GM12864 (cell line): ENCODE data around the gene KANK3.
"Not testable (repeated sequence)": the region's sequence is repeated elsewhere in the genome, so short reads cannot be mapped to it uniquely, and the experiment has no call there.

Experiments used
- DNase-seq: peaks from one replicate; pipeline ENCODE4 v3.0.0-alpha.2; 2011; ENCODE audit warnings: low read depth
- H3K4me3 ChIP-seq: 2 replicates; pipeline ENCODE4 v1.5.1; 2011; ENCODE audit warnings: mild to moderate bottlenecking, low read depth, low read length, control low read depth
- TF ChIP-seq, protein P1 (sequence below): IDR thresholded peaks from 2 replicates; pipeline ENCODE4 v1.5.1; 2011; ENCODE audit warnings: low read depth, mild to moderate bottlenecking, moderate library complexity, low read length, control low read depth, inconsistent platforms; ENCODE audit errors: missing control alignments

The KANK3 gene

DNA sequence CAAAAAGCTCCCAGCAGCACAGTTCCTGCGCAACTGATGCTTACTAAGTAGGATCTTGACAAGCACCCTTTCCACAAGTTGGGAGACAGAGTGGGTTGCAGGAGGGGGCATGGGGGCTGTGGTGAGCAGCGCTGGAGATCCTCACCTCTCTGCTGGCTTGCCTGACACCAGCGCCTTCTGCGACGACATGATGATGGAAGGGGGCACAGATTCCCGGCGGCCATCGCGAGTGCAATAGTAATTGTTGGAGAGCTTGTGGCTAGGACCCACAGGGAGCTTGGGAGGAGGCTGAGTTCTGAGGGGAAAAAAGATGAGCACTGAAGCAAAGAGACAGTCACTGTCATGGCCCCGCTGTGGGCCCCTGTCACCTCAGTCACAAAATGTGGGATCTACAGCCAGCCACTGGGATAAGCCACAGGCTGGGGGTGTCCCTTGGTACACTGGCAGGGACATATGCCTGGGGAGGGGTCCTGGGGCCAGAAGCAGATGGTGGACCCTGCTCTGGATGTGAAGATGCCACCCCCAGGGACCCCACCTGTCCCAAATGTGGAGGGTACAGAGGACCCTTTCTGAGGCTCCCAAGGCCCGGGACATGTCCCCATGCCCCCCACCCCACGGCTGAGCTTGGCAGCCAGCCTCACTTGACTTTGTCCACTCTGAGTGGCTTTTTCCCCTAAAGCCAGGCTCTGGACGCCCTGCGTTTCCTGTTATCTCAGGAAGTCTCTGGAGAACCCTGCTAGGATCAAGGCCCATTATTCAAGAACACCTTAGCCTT, 26.5 kb downstream of the KANK3 start:
- TF ChIP-seq, protein P1, sequence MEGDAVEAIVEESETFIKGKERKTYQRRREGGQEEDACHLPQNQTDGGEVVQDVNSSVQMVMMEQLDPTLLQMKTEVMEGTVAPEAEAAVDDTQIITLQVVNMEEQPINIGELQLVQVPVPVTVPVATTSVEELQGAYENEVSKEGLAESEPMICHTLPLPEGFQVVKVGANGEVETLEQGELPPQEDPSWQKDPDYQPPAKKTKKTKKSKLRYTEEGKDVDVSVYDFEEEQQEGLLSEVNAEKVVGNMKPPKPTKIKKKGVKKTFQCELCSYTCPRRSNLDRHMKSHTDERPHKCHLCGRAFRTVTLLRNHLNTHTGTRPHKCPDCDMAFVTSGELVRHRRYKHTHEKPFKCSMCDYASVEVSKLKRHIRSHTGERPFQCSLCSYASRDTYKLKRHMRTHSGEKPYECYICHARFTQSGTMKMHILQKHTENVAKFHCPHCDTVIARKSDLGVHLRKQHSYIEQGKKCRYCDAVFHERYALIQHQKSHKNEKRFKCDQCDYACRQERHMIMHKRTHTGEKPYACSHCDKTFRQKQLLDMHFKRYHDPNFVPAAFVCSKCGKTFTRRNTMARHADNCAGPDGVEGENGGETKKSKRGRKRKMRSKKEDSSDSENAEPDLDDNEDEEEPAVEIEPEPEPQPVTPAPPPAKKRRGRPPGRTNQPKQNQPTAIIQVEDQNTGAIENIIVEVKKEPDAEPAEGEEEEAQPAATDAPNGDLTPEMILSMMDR: no peak
- no peak for DNase-seq
- no peak overlapping the region for H3K4me3 ChIP-seq

DNA sequence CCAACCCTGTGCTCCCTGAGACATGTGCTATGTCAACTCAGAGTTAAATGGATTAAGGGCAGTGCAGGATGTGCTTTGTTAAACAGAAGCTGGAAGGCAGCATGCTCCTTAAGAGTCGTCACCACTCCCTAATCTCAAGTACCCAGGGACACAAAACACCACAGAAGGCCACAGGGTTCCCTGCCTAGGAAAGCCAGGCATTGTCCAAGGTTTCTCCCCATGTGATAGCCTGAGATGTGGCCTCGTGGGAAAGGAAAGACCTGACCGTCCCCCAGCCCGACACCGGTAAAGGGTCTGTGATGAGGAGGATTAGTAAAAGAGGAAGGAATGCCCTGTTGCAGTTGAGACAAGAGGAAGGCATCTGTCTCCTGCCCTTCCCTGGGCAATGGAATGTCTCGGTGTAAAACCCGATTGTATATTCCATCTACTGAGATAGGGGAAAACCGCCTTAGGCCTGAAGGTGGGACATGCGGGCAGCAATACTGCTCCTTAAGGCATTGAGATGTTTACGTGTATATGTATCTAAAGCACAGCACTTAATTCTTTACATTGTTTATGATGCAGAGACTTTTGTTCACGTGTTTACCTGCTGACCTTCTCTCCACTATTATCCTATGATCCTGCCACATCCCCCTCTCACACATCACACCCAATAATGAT, 28.0 kb downstream of the KANK3 start:
- not testable (repeated sequence) for H3K4me3 ChIP-seq

DNA sequence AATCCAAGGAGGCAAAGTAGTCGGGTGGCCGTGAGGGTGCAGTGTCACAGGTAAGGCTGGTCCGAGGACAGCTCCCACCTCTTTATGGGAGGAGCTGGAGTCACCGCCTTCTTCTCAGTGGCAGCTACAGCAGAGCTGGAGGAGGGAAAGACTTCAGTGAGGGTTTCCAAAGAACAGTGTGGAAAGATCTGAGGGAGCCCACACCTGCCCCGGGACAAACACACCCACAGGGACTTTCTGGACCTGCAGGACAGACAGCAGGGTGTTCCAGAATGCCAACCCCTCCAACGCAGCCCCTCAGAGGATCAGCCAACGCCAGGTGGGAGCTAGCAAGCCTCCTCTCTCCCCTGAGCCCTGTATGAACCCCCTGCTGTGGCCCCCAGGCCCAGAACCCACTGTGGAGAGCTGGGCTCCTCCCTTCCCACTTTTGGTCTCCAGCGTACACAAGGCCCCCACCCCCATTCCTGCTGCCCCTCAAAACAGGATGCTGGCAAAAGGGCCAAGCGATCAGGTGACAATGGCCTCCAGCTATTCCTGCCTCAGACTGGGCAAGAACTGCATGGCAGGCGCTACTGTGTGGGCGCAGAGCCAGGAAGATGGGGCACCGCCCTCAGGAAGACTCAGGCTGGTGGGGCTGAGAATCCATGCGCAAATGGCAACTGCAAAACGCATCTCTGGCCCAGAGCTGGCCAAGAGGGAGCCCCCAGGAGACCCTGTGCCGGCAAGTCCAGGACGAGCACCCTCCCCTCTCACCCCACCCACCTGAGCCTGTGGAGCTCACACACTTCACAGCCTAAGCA, 31.4 kb downstream of the KANK3 start:
- TF ChIP-seq, protein P1: no peak
- no peak for DNase-seq

More for the DNA sequence above, 28.0 kb downstream of the KANK3 start:
- DNase-seq: not testable (repeated sequence)

DNA sequence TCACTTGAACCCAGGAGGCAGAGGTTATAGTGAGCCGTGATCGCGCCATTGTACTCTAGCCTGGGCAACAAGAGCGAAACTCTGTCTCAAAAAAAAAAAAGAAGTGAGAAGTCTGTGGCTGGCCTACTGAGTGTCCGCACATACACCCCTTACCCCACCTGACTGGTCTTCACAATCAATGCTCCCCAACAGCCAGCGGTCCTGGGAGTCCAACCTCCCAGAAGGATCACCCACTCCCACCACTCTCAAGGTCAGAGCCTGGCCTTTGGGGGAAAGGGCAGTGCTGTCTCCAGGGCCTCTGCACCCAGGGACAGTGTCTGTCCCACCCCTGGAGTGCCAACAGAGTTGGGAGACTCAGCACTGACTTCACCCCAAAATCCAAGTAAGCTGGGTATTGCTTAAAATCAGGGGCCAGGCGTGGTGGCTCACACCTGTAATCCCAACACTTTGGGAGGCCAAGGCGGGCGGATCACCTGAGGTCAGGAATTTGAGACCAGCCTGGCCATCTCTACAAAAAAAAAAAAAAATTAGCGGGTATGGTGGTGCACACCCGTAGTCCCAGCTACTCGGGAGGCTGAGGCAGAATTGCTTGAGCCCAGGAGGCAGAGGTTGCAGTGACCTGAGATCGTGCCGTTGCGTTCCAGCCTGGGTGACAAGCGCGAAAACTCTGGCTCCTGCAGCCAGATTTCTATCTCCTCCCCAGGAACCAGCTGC, 32.6 kb downstream of the KANK3 start:
- H3K4me3 ChIP-seq: no peak overlapping the region
- DNase-seq: no peak
- TF ChIP-seq, protein P1: no peak

More for the DNA sequence above, 31.4 kb downstream of the KANK3 start:
- no peak overlapping the region for H3K4me3 ChIP-seq

DNA sequence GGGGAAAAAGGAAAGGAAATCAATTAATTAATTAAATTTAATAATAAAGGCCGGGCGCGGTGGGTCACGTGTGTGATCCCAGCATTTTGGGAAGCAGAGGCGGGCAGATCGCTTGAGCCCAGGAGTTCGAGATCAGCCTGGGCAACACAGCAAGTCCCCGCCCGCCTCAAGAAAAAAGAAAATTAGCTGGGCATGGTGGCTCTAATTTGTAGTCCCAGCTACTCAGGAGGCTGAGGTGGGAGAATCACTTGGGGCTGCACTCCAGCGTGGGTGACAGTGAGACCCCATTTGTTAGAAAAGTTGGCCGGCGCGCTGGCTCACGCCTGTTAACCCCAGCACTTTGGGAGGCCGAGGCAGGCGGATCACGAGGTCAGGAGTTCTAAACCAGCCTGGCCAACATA, 34.2 kb downstream of the KANK3 start:
- no peak overlapping the region; the same call in 1 of the 2 replicates for H3K4me3 ChIP-seq
- TF ChIP-seq, protein P1: no peak
- DNase-seq: no peak

DNA sequence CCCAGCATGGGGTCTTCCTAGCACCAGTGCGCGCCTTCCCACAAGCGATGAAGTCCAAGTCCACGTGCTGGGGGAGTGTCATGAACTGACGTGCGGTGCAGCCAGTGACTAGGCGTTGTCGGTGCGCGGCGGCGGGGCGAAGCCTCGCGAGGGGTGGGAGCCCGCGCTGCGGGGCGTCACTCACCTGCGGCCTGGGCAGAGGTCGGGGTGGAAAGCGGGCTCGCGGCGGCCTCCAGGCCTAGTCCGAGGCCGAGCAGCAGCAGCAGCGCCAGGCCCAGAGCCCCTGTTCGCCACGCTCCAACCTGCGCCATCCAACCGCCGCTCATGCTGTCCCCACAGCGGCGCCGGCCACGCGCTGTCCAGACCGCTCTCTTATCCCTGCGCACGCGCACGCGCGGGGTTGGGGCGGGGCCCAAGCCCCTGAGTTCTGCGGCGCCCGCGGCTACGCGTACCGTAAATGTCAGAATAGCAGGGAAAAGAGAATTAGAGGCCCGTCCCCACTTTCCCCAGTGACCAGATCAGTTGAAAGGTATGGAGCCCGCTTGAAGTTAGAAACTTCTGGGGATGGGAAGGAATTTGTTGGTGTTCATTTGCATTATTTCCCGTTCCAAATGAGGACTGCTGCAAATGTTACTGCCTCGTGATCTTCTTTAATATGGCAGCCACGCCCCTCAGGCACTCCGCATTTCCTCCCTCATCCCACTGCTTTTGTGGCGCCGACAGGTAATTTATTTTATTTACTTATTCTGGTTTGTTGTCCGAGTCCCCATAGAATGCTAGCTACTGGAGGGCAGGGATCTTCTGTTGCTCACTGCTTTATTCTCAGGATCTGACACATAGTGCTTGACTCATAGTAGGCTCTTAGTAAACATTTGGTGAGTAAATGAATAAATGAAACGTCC, 34.8 kb downstream of the KANK3 start, which contains the start of gene CD320:
TSS of gene CD320 (minus strand) at position 394 of the 902 bp plus-strand sequence. CDS start at position 326, 68 bp downstream.
- peak within 1 kb of the TSS; percentile 58 for H3K4me3 ChIP-seq
- DNase-seq: peak; percentile 59
- TF ChIP-seq, protein P1: no peak
